Measurements from ENCODE around the gene GYG1. TPM values are rescaled to one million over a fixed set of nuclear protein-coding genes. Genes with fewer than 3 reads are reported as not detected.

GYG1 gene
- total RNA-seq (2014; rRNA removed; shearing (Covaris generic)) (26.2 and 39.2 TPM in 2 replicates), polyA plus RNA-seq (2016; fragmentation: Nextera tagmentation; extraction: Ambion mirVana) (57.2 and 58.1 TPM in 2 replicates)

DNA sequence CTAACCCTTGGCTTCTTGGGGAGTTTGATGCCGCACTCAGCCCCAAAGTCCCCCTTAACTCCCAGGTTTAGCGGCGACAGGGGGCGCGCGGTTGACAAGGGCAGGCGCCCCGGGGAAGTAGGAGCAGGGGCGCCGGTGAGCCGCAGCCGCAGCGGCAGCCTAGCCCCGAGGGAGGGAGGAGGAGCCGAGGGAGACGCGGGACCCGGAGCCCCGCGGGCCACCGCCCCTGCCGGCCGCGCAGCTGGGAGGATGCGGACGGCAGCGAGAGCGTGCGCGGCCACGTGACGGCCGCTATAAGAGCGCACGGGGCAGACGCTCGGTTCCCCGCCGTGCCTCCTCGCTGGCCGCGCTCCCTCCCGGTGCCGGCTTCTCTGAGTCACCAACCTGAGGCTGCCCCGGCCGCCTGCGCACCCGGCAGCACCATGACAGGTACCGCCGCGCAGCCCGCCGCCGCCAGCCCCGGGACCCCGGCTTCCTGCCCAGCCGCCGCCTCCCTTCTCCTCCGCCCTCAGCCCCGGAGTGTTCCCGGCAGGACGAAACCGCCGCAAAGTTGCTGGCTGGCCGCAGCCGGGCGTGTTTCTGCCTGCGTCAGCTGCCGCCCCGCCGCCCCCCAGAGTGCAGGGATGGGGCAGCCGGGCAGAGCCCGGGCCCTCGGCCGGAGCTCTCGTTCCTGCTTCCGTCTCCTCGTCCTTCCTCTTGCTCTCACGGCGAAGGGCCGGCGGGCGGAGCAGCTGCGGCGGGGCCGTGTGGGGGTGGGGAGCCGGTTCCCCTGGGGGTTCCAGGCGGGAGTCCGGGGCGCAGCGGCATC is at the start of gene GYG1:
TSS of gene GYG1 (plus strand) at position 322 of the 808 bp plus-strand sequence. CDS start at position 423, 101 bp downstream.
- H2AFZ ChIP-seq: peak within 1 kb of the TSS; percentile 74
- 1% methylated on average over 41 to 64 of the region's 91 CpGs for WGBS, 2 experiments (ENCODE audit: low coverage in 1 of 2, low lambda C conversion rate in 2 of 2, missing lambda C conversion rate in 2 of 2)
- H3K9me2 ChIP-seq (ENCODE audit: insufficient read depth): no peaks in the 10 kb centered on the region
- TF ChIP-seq EZH2 (IDR thresholded peaks at IDR 0.05; ENCODE audit: insufficient read depth, poor library complexity, severe bottlenecking) (no peak), EZH2phosphoT487 (IDR thresholded peaks at IDR 0.05; ENCODE audit: insufficient read depth, low read depth) (no peak)
- H3K27ac ChIP-seq: peak within 1 kb of the TSS; percentile 59
- peak; percentile 93 for DNase-seq
- H3K4me3 ChIP-seq: peak within 1 kb of the TSS; percentile 74
- peaks cover 11% of the 10 kb centered on the region; the same call in 1 of the 2 replicates for H3K36me3 ChIP-seq (ENCODE audit: low read depth)
- H3K9ac ChIP-seq: peak within 1 kb of the TSS; percentile 85
- peak within 1 kb of the TSS; percentile 78 for H3K4me2 ChIP-seq (ENCODE audit: unreplicated experiment)
- H3K4me1 ChIP-seq (ENCODE audit: insufficient read depth): peaks cover 18% of the 10 kb centered on the region
- H3K27me3 ChIP-seq (replicated peaks; ENCODE audit: insufficient read depth): no peaks in the 10 kb centered on the region
- H3K79me2 ChIP-seq (ENCODE audit: insufficient read depth): peaks cover 30% of the 10 kb centered on the region
- H4K20me1 ChIP-seq (ENCODE audit: insufficient read depth): no peaks in the 10 kb centered on the region; the same call in 1 of the 2 replicates
- no peaks in the 10 kb centered on the region for H3K9me3 ChIP-seq (ENCODE audit: low read depth)
- in situ Hi-C loops (cut with MboI): no loop called here
- H3F3A ChIP-seq (ENCODE audit: insufficient read depth): peaks cover 10% of the 10 kb centered on the region

DNA sequence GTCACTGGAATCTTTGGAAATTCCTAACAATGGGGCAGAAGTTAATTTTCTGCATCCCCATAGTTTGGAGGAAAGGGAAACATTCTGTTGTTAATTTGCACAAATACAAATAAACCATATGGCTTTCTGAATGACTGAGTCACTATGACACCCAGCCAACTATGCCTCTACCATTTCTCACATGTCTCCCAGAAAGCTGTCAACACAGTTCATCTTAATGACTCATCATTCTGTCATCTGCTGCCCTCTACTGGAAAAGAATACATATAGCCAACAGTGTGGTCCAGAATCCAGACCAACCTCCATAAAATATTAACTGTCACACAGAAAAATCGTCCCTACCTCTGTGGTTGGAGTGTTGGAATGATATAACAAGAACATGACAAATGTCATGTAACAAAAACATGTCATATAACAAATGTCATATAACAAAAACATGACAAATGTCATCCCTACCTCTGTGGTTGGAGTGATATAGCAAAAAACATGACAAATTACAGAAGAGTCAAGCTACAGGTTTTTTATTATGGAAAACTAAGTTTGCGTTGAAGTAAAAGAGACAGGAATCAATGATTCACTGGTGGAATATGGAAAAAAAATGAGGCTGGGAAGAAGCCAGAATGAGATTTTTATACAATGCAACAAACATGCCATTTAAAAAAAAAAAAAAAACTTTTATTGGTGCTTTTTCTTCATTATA is 47.7 kb upstream of the GYG1 start:
- Histone ChIP-seq H3K9me2 (ENCODE audit: insufficient read depth) (no peaks in the 10 kb centered on the region), H3K36me3 (ENCODE audit: low read depth) (no peaks in the 10 kb centered on the region), H3K79me2 (ENCODE audit: insufficient read depth) (no peaks in the 10 kb centered on the region), H3K9ac (peak overlapping the region; percentile 26; the same call in 1 of the 2 replicates), H3F3A (ENCODE audit: insufficient read depth) (no peaks in the 10 kb centered on the region), H2AFZ (no peak overlapping the region), H3K4me2 (ENCODE audit: unreplicated experiment) (peak overlapping the region; percentile 63), H3K9me3 (ENCODE audit: low read depth) (no peaks in the 10 kb centered on the region), H3K27me3 (replicated peaks; ENCODE audit: insufficient read depth) (no peaks in the 10 kb centered on the region), H3K4me1 (ENCODE audit: insufficient read depth) (peaks cover 13% of the 10 kb centered on the region), H3K4me3 (no peak overlapping the region), H3K27ac (peak overlapping the region; percentile 46), H4K20me1 (ENCODE audit: insufficient read depth) (no peaks in the 10 kb centered on the region)
- WGBS, 2 experiments (ENCODE audit: low coverage in 1 of 2, low lambda C conversion rate in 2 of 2, missing lambda C conversion rate in 2 of 2): 0 to 5% methylated on average over 2 of the region's 2 CpGs
- in situ Hi-C loops (cut with MboI): loop anchor here (10.0 kb wide), 2 partner anchors 219 to 559 kb away; no protein-coding TSS in a partner anchor
- peak; percentile 87 for DNase-seq
- no peak for TF ChIP-seq EZH2 (IDR thresholded peaks at IDR 0.05; ENCODE audit: insufficient read depth, poor library complexity, severe bottlenecking)
- no peak for TF ChIP-seq EZH2phosphoT487 (IDR thresholded peaks at IDR 0.05; ENCODE audit: insufficient read depth, low read depth)

DNA sequence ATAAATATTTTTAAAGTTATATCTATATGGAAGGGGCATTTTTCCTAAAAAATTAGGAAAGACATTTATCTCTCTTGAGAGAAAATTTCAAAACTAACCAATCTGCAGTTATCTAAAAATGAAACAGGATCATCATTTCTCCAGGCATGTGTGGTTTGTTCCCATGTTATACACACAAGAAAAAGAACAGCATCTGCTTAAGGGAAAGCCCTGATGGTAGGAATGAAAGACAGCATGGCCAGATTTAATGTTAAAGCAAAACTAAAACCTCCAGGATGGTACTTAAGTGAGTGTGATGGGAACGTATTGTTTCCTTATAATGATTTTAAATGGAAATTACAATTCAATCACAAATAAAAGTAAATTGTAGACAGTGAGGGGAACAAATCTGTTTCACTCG is 46.2 kb upstream of the GYG1 start:
- Histone ChIP-seq H3K9me2 (ENCODE audit: insufficient read depth) (no peaks in the 10 kb centered on the region), H3K4me2 (ENCODE audit: unreplicated experiment) (no peak overlapping the region), H3F3A (ENCODE audit: insufficient read depth) (no peaks in the 10 kb centered on the region), H2AFZ (no peak overlapping the region), H3K4me1 (ENCODE audit: insufficient read depth) (peaks cover 12% of the 10 kb centered on the region), H3K27me3 (replicated peaks; ENCODE audit: insufficient read depth) (no peaks in the 10 kb centered on the region), H3K27ac (no peak overlapping the region), H3K9ac (no peak overlapping the region), H3K36me3 (ENCODE audit: low read depth) (no peaks in the 10 kb centered on the region), H3K79me2 (ENCODE audit: insufficient read depth) (no peaks in the 10 kb centered on the region), H4K20me1 (ENCODE audit: insufficient read depth) (no peaks in the 10 kb centered on the region), H3K9me3 (ENCODE audit: low read depth) (no peaks in the 10 kb centered on the region), H3K4me3 (no peak overlapping the region)
- DNase-seq: no peak
- in situ Hi-C loops (cut with MboI): loop anchor here (5.0 to 10.0 kb wide), 3 partner anchors 88 to 560 kb away; no protein-coding TSS in a partner anchor
- 93 to 98% methylated on average over 2 of the region's 2 CpGs for WGBS, 2 experiments (ENCODE audit: low coverage in 1 of 2, low lambda C conversion rate in 2 of 2, missing lambda C conversion rate in 2 of 2)
- TF ChIP-seq EZH2phosphoT487 (IDR thresholded peaks at IDR 0.05; ENCODE audit: insufficient read depth, low read depth): no peak

DNA sequence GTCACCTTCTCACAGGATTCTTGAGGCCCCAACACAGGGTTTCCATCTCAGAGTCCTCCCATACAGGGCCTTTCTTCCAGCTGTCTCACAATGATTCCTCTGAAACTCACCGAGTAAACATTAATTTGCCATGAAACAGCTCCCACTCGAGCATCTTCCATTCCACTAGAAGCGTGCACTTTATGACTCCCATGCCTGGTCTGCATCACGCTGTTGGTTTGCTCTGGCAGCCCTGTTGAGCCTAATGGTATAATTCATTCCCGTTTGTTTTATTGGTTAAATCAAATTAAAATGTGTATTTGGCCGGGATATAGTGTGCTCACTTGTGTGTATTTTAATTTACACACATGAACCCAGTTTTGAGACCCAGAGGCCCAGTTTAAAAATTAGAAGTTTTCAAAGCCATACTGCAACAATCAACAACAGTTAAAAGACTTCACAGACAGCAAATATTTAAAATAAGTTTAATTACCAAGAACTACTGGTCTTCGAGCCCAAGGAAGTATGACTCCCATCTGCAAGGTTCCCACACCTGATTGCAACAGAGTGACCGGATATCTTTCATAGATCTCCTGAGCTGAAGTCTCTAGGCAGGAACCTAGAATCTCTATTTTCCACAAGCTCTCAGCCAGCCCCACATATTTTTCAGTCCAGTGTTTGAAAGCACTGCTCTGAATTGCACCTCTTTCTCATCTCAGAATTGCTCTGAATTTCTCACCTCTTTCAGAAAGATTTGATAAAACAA is 42.3 kb upstream of the GYG1 start:
- peaks cover 4% of the 10 kb centered on the region; the same call in 1 of the 2 replicates for H3K4me1 ChIP-seq (ENCODE audit: insufficient read depth)
- no peak overlapping the region for H3K9ac ChIP-seq
- WGBS, 2 experiments (ENCODE audit: low coverage in 1 of 2, low lambda C conversion rate in 2 of 2, missing lambda C conversion rate in 2 of 2): 87 to 93% methylated on average over 8 of the region's 8 CpGs
- H3K4me2 ChIP-seq (ENCODE audit: unreplicated experiment): no peak overlapping the region
- H3K79me2 ChIP-seq (ENCODE audit: insufficient read depth): no peaks in the 10 kb centered on the region
- no peaks in the 10 kb centered on the region for H3K27me3 ChIP-seq (replicated peaks; ENCODE audit: insufficient read depth)
- no peaks in the 10 kb centered on the region for H3F3A ChIP-seq (ENCODE audit: insufficient read depth)
- no peaks in the 10 kb centered on the region for H3K9me3 ChIP-seq (ENCODE audit: low read depth)
- TF ChIP-seq EZH2 (IDR thresholded peaks at IDR 0.05; ENCODE audit: insufficient read depth, poor library complexity, severe bottlenecking) (no peak), EZH2phosphoT487 (IDR thresholded peaks at IDR 0.05; ENCODE audit: insufficient read depth, low read depth) (no peak)
- H4K20me1 ChIP-seq (ENCODE audit: insufficient read depth): no peaks in the 10 kb centered on the region
- H3K9me2 ChIP-seq (ENCODE audit: insufficient read depth): no peaks in the 10 kb centered on the region
- H2AFZ ChIP-seq: no peak overlapping the region
- in situ Hi-C loops (cut with MboI): loop anchor here (5.0 to 10.0 kb wide), 3 partner anchors 92 to 564 kb away; no protein-coding TSS in a partner anchor
- no peak overlapping the region for H3K27ac ChIP-seq
- H3K4me3 ChIP-seq: no peak overlapping the region
- DNase-seq: no peak
- H3K36me3 ChIP-seq (ENCODE audit: low read depth): no peaks in the 10 kb centered on the region

Data from GM23248 (cell line).